ENCODE results near the gene C1orf74.

- TF ChIP-seq CTCF (IDR thresholded peaks at IDR 0.05) (no peak), POLR2A (IDR thresholded peaks at IDR 0.05) (no peak)
These were observed 6.3 kb downstream of the C1orf74 start for GRCh38 chr1:209778102-209778501.
